HG03064 (cell line): Measurements from ENCODE around the gene GINS1.

ENCODE experiments used
- ATAC-seq: cut with Tn5 transposase; IDR thresholded peaks from one replicate; pipeline ENCODE4 v1.9.1; 2021; ENCODE audit warnings: low read depth; ENCODE audit not compliant: unreplicated experiment

The GINS1 gene

DNA sequence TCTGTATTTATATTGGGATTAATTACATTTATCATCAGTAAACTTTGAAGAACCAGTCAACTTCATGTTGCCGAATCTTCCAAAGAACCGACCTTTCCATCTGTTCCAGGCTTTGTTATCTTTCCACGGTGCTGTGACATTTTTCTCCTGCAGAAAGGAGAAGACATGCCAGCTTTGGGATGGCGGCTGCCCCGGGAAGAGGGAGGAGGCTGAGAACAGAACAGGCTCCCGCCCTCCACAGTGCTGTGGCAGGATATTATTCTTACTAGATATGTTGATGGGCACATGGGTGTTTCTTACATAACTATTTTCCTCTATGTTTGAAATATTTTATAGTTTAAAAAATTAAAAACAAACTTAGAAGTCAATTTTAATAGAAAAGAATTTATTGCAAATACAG is 44.9 kb downstream of the GINS1 start:
- ATAC-seq, result no peak

DNA sequence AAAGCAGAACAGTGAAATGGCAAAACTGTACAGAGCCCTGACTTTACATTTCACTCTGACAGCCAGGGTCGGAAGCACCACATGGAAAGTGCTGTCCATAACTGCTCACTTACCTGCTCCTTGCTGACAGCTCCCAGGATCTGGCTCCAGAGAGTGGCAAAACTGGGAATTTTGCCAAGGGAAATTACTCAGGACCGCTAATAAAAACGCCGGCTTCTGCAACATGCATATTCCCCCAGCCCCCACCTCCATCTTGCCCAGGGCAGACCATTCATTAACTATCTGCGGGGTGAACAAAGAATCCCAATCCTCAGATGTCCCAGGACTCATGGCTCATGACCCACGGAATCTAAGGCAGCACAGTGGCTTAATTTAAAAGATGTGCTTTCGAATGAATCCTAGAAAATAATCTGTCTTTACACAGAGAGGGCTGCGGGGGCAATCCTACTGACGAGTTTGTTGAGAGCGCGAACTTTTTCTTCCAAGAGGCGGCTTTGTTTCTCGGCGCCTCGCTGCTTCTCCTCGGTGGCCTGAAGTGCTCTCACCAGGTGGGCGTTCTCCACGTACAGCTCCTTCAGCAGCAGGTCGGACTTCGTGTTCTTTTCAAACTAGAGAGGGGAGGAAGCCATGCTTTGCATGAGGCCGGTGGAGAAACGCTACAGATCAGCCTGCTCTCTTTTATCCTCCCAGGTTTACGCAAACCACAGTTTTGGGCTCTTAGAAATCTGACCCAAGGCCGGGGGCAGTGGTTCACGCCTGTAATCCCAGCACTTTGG is 45.8 kb downstream of the GINS1 start:
- ATAC-seq, result no peak

GRCh38 chr20:25454153-25454900 is 46.9 kb downstream of the GINS1 start:
- no peak for ATAC-seq

GRCh38 chr20:25457886-25458680 is 50.6 kb downstream of the GINS1 start:
- ATAC-seq, result no peak

DNA sequence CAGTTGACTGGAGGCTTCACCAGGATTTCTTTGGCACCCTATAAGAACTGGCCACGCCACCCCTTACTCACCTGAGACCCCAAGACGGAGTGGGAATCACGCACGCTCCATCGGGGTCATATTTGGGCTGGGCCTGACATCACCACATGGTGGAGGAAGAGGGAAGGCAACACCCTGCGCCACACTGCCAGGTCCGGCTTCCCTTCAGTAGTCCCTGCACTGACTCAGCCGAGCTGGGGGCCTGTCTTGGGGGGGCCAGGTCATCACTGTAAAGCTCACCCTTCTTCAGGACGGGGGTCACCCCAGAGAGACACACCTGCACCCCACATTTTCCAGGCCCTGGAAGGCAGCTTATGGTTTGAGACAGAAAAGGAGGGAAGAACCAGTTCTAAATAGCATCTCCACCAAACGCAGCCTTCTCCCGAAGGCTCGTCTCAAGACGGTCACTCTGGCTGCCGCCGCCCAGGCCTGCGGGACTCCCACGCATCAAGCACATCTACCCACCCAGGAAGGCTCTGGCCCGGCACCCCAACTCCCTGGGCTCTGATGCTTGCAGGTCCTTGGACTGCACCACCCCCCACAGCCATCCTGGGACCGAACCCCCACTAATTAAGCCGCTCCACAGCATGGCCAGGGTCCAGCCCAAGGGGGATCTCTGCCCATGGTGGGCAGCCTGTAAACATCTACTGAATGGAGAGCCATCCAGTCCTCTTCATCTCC is 51.8 kb downstream of the GINS1 start:
- no peak for ATAC-seq

DNA sequence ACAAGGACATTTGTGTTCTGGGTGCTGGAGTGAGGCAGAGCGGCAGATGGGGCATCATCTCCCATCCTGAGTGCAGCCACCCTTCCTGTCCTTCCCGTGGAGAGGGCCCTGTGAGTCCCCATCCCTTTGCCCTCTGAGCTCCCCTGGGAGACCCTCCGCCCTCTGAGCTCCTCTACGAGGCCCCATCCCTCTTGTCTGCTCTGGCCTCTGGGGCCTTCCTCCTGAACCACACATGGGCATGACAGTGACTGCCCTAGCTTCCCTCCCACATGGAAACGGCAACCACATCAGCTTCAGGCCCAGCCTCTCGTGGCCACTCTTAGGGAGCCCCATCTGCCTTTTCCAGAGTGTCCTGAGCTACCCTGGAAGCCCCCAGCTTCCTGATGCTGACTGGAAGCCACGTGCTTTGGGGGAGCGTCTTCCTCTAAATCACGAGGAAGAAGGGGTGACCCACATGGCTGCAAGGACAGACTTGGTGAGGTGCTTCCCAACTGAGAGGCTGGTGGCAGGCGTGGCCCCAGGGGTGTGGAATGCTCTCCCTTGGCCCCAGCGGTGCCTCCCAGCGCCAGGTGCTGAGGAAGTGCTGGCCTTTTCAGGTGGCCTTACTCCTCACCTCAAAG is 52.6 kb downstream of the GINS1 start:
- ATAC-seq, result no peak

DNA sequence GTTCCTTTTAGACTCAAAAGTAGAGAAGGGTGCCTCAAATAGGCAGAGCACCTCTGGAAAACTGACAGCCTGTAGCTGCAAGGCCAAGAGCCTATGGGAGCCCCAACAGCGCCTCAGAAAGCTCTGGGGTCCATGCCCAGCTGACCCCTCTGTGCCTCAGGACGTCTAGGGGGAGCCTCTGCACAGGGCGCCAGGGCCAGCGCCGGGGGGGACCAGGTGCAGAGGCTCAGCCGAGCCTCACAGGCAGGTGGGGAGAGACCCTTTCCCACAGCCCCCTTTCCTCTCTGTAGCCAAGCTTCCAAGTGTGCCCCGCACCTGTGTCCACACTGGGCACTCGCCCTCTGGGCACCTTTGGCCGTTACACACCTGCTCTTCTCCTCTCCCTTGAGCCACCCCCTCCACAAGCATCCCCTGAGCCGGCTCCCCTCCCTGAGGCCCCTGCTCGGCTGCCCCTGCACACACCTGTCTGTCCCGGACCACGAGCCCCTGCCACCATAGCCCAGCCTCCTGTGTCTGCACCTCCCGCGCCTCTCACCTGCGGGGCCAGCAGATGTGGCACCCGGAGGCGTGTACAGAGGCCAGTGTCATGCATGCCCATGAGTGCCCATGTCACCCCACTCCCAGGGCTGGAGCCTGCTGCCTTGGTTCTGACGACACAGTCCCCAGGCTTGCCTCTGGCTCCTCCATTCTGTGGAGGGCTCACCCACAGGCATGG is 53.2 kb downstream of the GINS1 start:
- ATAC-seq, result no peak

DNA sequence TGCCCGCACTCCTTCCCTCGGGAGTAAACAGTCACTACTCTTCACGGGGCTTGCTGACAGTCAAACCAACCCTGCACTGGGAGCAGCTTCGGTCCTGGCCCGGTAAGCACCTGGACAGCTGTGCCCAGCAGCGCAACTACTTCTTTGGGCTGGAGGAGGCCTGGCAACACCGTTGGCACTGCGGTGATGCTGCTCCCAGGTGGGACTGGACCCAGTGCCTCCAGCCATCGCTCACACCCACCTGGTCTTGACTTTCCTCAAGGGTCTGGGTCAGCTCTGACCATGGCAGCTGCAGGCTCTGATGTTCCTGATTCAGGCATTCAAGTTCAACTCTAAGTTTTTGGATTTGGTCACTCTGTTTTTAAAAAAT is 53.8 kb downstream of the GINS1 start:
- no peak for ATAC-seq

DNA sequence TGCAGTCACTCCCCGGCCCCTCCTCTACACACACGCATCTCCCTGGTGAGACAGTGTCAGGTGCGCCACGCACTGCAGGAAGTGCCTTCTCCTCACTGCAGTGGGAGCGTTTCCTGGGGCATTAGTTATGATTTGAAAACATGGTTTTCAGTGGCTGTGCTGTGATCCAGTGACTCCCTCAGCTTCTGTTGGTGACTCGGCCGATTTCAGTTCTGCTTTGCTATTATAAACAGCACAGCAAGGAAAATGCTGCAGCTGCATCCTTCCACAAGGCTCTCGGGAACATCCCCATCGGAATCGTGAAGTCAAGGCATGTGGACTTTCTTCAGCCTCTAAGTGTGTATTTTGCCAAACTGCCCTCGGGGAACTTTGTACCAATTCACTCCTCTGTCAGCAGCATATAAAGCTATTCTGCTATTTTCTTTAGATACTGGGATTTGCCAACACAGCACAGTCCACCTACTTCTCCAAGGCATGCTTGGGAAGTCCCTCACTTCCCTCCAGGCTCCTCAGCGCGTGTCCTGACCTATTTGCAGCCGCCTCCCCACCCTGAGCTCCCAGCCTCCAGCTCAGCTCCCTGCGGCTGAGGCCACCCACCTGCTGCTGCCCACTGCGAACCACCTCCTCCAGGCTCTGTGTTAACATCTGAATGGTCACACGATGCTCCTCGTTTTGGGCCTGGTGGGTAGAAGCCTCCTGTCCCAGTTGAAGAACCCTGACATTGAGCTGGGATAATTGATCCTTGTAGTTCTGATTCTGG is 54.5 kb downstream of the GINS1 start:
- no peak for ATAC-seq

DNA sequence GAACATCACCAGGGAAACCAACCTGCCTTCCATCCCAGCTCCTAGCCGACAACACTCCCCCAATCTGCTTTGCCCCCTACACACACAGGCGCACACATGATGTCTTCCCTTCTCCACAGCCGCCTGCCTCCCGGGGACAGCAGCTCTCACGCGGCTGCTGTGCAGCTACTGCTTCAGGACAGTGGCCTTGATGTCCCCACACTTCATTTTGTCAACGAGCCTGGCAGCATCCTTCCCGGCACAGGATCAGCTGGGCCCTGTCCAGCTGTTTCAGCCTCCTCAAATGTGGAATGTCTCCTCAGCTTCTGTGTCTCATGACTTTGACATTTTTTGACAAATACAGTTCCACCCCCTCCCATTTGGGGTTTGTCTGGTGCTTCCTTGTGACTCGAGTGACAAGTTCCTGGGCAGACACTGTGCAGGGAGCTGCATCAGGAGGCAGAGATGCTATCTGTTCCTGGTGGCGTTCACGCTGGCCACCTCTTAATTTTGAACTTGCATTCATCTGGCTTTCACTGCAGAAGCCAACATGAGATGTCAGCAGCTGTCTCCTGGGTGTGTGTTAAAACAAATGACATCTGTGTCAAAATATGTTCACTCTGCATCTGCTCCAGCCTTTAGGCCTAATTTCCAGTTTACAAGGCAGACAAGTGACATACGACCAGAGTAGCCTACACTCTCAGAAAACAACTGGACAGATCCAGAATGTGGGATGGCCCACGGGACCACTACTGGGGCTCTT is 57.2 kb downstream of the GINS1 start:
- ATAC-seq, result no peak

GRCh38 chr20:25465243-25466135 is 58.0 kb downstream of the GINS1 start:
- ATAC-seq, result no peak

GRCh38 chr20:25466846-25467245 is 59.4 kb downstream of the GINS1 start:
- ATAC-seq, result no peak

DNA sequence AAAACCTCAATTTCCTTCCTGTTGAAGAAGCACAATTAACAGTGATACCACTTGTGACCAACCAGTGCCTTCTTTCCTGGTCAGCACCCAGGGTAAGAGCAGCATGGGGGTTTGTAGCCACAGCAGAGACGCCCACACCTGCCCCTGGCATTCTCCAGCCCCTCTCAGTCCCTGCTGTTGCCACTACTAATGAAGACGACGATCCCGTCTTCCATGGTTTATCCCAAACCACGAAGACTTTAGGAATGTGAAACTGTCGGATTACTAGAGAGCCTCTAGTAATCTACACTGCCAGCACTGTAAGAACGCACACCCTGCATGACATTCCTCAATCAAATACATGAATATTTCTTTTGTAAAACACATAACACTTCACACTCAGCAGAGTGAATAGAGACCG is 60.0 kb downstream of the GINS1 start:
- ATAC-seq, result no peak

DNA sequence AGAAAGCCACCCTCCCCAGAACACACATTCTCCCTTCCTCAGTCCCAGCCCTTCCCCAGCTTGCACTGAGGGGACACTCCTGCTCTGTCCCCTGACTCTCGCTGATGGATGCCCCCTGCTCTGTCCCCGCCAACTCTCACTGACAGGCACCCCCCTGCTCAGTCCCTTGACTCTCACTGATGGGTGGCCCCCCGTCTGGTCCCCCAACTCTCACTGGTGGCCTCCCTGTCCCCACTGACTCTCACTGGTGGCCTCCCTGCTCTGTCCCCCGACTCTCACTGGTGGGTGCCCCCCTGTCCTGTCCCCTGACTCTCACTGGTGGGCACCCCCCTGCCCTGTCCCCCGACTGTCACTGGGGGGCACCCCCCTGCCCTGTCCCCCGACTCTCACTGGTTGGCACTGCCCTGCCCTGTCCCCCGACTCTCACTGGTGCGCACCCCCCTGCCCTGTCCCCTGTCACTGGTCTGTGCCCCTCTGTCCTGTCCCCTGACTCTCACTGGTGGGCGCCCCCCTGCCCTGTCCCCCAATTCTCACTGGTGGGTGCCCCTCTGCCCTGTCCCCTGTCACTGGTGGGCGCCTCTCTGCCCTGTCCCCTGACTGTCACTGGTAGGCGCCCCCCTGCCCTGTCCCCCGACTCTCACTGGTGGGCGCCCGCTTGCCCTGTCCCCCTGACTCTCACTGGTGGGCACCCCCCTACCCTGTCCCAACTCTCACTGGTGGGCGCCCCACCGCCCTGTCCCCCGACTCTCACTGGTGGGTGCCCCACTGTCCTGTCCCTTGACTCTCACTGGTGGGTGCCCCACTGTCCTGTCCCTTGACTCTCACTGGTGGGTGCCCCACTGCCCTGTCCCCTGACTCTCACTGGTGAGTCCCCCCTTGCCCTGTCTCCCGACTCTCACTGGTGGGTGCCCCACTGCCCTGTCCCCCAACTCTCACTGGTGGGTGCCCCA is 60.9 kb downstream of the GINS1 start:
- ATAC-seq, result no peak

GRCh38 chr20:25469558-25469957 is 62.1 kb downstream of the GINS1 start:
- no peak for ATAC-seq

DNA sequence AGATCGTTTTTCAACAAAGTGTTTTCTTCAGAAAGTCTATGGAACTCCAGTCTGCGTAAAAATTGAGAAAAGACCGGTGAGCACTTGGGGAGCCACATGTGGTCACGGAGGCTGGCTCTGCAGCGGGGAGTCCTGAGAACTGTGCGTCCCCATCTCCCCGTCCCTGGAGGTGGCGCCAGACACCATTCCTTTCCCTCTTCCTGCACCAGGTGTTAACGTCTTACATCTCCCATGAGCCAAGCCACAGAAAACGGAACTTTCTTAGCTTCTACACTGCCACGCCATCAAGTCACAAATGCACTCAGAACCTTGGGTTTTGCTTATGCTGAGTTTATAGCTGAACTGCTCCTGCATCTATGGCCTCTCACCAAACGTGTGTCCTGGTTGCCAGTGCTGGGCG is 62.6 kb downstream of the GINS1 start:
- ATAC-seq, result no peak
